ENCODE measurements around the gene TOGARAM2. TPM values are rescaled to one million over a fixed set of nuclear protein-coding genes. Genes with fewer than 3 reads are reported as not detected.

Gene TOGARAM2
- total and polyA plus RNA-seq, 2 of the 8 experiments (the other 6 are each of a cell fraction or from before 2014, with no cell fraction given), result 0.42 to 1.4 TPM

- no peak overlapping the region for H2BK5ac ChIP-seq (ENCODE audit: low read depth, low read length)
- H2BK12ac ChIP-seq (ENCODE audit: low read depth, low read length), result no peak overlapping the region
- no peak overlapping the region for H3K23ac ChIP-seq (ENCODE audit: insufficient read length)
- 79% methylated on average over 15 of the region's 16 CpGs; no CpG with 5 or more reads in 1 of the 2 experiments for WGBS, 2 experiments (ENCODE audit: extremely low coverage in 1 of 2, insufficient coverage in 1 of 2, insufficient read length in 1 of 2, insufficient replicate concordance in 2 of 2, low coverage in 1 of 2, low lambda C conversion rate in 2 of 2, missing lambda C conversion rate in 1 of 2)
- H3K4me3 ChIP-seq (ENCODE audit: extremely low read depth in 1 of 4, insufficient read depth in 2 of 4, low read depth in 3 of 4, low read length in 4 of 4), result no peak overlapping the region
- no peak overlapping the region for H2BK15ac ChIP-seq (ENCODE audit: low read length)
- no peaks in the 10 kb centered on the region for H3K9me3 ChIP-seq (ENCODE audit: insufficient read depth in 2 of 2, low read depth in 1 of 2, low read length in 1 of 2)
- no peak overlapping the region for H4K5ac ChIP-seq (ENCODE audit: insufficient read length, low read depth, low read length)
- no peaks in the 10 kb centered on the region for H4K20me1 ChIP-seq (replicated peaks in 1 of 2; ENCODE audit: control insufficient read depth in 1 of 2, insufficient read depth in 2 of 2, low read length in 2 of 2)
- no peaks in the 10 kb centered on the region for H3K27me3 ChIP-seq (replicated peaks in 1 of 4; ENCODE audit: control insufficient read depth in 3 of 4, extremely low read depth in 1 of 4, insufficient read depth in 3 of 4, low read length in 3 of 4)
- no peak overlapping the region for H2AFZ ChIP-seq (ENCODE audit: low read length)
- H4K8ac ChIP-seq (ENCODE audit: extremely low read depth, insufficient read depth, low read length), result no peak overlapping the region
- no peak overlapping the region for H3K9ac ChIP-seq (replicated peaks in 1 of 4; ENCODE audit: extremely low read depth in 1 of 4, low read depth in 3 of 4, low read length in 3 of 4)
- H2BK120ac ChIP-seq (replicated peaks; ENCODE audit: low read depth, low read length), result no peak overlapping the region
- FAIRE-seq (no peak), DNase-seq (ENCODE audit: low read depth in 1 of 2, low spot score in 2 of 2) (no peak)
- TF ChIP-seq ZNF274 (IDR thresholded peaks at IDR 0.05; ENCODE audit: borderline replicate concordance, extremely low read depth, low read length), result no peak
- TF ChIP-seq NANOG (IDR thresholded peaks at IDR 0.05; ENCODE audit: insufficient read depth, low read depth, low read length, poor library complexity, severe bottlenecking), result no peak
- no peak for TF ChIP-seq PHF8 (conservative IDR thresholded peaks at IDR 0.05; ENCODE audit: low read depth, low read length)
- no peak for TF ChIP-seq CTBP2 (IDR thresholded peaks at IDR 0.05; ENCODE audit: borderline replicate concordance, insufficient read depth, insufficient read length, low read length)
- no peak for TF ChIP-seq JUND (IDR thresholded peaks at IDR 0.05; ENCODE audit: low read length)
- TF ChIP-seq E2F6 (IDR thresholded peaks at IDR 0.05), result no peak
- TF ChIP-seq POU5F1 (IDR thresholded peaks at IDR 0.05; ENCODE audit: low read depth, low read length), result no peak
- ChIA-PET CTCF (ENCODE audit: partially characterized antibody) (no interaction called here), POLR2A (ENCODE audit: partially characterized antibody) (no interaction called here)
- H3K36me3 ChIP-seq (ENCODE audit: control insufficient read depth in 2 of 4, insufficient read depth in 4 of 4, low read length in 3 of 4), result no peaks in the 10 kb centered on the region
- H3K4me2 ChIP-seq (ENCODE audit: insufficient read depth in 1 of 2, low read depth in 2 of 2, low read length in 2 of 2), result no peak overlapping the region
- H2AK5ac ChIP-seq (ENCODE audit: low read depth, low read length), result no peak overlapping the region
- H3K79me1 ChIP-seq (ENCODE audit: low read depth, low read length), result no peaks in the 10 kb centered on the region
- H3K14ac ChIP-seq (ENCODE audit: insufficient read length), result no peak overlapping the region
- no peak overlapping the region for H3K18ac ChIP-seq (ENCODE audit: extremely low read depth, low read length)
- H3K56ac ChIP-seq (replicated peaks; ENCODE audit: insufficient read length, low read depth, low read length), result no peak overlapping the region
- no peaks in the 10 kb centered on the region for H3K79me2 ChIP-seq (ENCODE audit: control insufficient read depth in 1 of 2, insufficient read depth in 2 of 2, low read length in 2 of 2)
- no peak overlapping the region for H4K91ac ChIP-seq (replicated peaks; ENCODE audit: insufficient read length, low read length)
- no peak overlapping the region for H3K4ac ChIP-seq (replicated peaks; ENCODE audit: insufficient read length, low read depth, low read length)
- no peak overlapping the region for H2BK20ac ChIP-seq (ENCODE audit: low read length)
- H3K4me1 ChIP-seq (replicated peaks in 1 of 4; ENCODE audit: control insufficient read depth in 3 of 4, insufficient read depth in 4 of 4, low read length in 3 of 4), result no peaks in the 10 kb centered on the region
- H3K27ac ChIP-seq (ENCODE audit: low read depth, low read length), result no peak overlapping the region
- H3K23me2 ChIP-seq (ENCODE audit: low read depth, low read length), result no peaks in the 10 kb centered on the region; the same call in 1 of the 2 replicates
Measured at GRCh38 chr2:28990445-28990844, 9.3 kb downstream of the TOGARAM2 start.

Data from H1 (cell line).